Measurements from ENCODE around the gene FMNL1. TPM values are rescaled to one million over a fixed set of nuclear protein-coding genes. Genes with fewer than 3 reads are reported as not detected.

The FMNL1 gene
- total and polyA plus RNA-seq, 12 donors, result 5.3 to 28.7 (median 9.8) TPM

DNA sequence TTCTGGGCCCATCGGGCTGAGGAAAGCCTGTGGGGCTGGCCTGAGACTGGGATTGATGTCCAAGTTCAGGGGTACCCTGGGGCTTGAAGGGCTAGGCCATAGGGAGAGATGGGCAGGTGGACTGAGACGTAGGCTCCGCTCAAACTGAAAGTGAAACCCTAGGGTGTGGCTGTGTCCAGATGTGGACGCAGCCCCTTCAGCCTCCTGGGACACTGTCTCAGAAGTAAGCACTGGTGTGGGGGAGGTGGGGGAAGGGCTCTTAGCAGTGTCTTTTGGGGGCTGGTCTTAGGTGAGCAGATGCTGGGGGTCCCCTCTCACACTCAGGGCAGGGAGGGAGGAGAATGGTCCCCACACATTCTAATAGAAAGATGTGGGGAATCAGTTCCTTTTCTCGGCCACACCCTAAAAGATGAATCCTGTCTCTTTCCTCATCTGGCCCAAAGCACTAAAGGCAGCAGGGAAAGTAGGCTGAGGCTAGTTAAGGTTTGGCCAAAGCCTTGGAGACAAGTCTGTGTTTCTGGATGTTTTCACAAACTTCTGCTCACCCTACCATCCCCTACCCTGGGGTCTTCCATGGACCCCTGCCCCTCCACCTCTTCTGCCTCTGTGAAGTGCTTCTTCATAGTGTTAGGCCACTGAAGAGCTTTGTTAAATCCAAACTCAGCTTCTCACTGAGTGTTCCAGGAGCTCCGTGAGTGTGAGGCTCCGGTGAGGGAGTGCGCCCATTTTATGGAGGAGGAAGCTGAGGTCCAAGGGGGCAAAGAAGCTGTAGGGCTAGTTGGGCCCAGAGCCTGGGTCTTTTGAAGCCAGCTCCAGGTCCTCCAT, 5.6 kb downstream of the FMNL1 start:
- peak in 1 of 8 donors; percentile 27 for ATAC-seq
- peaks cover 28 to 97% (median 80%) of the 10 kb centered on the region in 9 donors for H3K4me1 ChIP-seq
- peaks cover 0 to 7% (median 0%) of the 10 kb centered on the region in 9 donors for H3K36me3 ChIP-seq
- TF ChIP-seq, protein P1, sequence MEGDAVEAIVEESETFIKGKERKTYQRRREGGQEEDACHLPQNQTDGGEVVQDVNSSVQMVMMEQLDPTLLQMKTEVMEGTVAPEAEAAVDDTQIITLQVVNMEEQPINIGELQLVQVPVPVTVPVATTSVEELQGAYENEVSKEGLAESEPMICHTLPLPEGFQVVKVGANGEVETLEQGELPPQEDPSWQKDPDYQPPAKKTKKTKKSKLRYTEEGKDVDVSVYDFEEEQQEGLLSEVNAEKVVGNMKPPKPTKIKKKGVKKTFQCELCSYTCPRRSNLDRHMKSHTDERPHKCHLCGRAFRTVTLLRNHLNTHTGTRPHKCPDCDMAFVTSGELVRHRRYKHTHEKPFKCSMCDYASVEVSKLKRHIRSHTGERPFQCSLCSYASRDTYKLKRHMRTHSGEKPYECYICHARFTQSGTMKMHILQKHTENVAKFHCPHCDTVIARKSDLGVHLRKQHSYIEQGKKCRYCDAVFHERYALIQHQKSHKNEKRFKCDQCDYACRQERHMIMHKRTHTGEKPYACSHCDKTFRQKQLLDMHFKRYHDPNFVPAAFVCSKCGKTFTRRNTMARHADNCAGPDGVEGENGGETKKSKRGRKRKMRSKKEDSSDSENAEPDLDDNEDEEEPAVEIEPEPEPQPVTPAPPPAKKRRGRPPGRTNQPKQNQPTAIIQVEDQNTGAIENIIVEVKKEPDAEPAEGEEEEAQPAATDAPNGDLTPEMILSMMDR (IDR thresholded peaks at IDR 0.05), result no peak
- intact Hi-C loops (cut with DNase I), result loop anchor here in 3 of 10 donors (10.0 kb wide), 2 partner anchors 47 to 87 kb away; partner anchors contain the start of gene MAP3K14 (in 1 of the 3)
- DNase-seq, result no peak
- no peaks in the 10 kb centered on the region for H3K9me3 ChIP-seq
- peak overlapping the region in 5 of 10 donors; percentile 10 to 70 (median 27) for H3K4me3 ChIP-seq
- WGBS, 2 donors, result 67 to 72% methylated on average over 8 of the region's 8 CpGs
- H3K27me3 ChIP-seq, result no peaks in the 10 kb centered on the region
- peak overlapping the region in 9 of 10 donors; percentile 68 to 91 (median 80) for H3K27ac ChIP-seq

DNA sequence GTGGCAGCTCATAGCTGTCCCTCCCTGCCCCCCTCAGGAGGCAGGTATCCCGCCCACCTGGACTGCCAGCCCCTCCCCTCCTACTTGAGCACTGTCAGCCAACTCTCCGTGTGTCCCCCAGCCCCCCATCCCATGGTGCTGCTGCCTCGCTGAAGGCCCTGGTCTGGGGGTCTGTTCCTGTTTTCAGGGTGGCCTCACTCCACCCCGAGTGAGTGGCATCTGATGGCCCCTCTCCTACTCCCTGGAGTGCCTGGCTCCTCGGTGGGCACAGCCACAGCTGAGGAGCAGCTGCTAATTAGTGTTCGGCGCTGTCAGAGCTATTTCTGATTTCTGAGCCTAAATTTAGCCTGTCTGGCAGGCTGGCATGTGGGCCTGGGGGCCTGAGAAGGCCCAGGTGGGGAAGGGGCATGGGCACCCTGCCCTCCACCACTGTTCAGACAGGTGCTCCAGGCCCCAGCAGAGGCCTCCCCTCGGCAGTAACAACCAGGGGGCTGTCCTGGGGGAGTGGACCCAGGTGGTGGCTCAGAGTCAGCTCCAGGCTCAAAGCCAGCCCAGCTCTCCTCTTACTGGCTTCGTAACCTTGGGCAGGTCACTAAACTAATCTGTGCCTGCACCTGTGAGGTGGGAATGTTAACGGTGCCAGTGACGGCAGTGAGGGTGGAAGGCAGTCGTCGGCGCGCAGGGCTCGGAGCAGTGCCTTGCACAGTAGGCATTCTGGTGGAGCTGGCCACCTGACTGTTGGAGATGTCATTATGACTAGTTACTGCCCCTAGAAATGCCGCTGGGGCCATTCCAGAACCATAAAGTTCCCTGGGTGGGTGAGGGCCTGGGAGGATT, 6.5 kb downstream of the FMNL1 start:
- H3K36me3 ChIP-seq, result peaks cover 0 to 15% (median 0%) of the 10 kb centered on the region in 9 donors
- ATAC-seq, result peak in 2 of 8 donors; percentile 3 to 38
- 44 to 62% methylated on average over 17 of the region's 17 CpGs for WGBS, 2 donors
- H3K4me3 ChIP-seq, result peak overlapping the region in 3 of 10 donors; percentile 5 to 70 (median 6)
- peak overlapping the region; percentile 22 to 91 (median 80) for H3K27ac ChIP-seq
- no peaks in the 10 kb centered on the region for H3K9me3 ChIP-seq
- peaks cover 28 to 91% (median 72%) of the 10 kb centered on the region in 9 donors for H3K4me1 ChIP-seq
- TF ChIP-seq, protein P1 (IDR thresholded peaks at IDR 0.05), result no peak
- intact Hi-C loops (cut with DNase I), result loop anchor here in 3 of 10 donors (10.0 kb wide), 2 partner anchors 47 to 87 kb away; partner anchors contain the start of gene MAP3K14 (in 1 of the 3)
- no peak for DNase-seq
- no peaks in the 10 kb centered on the region for H3K27me3 ChIP-seq

DNA sequence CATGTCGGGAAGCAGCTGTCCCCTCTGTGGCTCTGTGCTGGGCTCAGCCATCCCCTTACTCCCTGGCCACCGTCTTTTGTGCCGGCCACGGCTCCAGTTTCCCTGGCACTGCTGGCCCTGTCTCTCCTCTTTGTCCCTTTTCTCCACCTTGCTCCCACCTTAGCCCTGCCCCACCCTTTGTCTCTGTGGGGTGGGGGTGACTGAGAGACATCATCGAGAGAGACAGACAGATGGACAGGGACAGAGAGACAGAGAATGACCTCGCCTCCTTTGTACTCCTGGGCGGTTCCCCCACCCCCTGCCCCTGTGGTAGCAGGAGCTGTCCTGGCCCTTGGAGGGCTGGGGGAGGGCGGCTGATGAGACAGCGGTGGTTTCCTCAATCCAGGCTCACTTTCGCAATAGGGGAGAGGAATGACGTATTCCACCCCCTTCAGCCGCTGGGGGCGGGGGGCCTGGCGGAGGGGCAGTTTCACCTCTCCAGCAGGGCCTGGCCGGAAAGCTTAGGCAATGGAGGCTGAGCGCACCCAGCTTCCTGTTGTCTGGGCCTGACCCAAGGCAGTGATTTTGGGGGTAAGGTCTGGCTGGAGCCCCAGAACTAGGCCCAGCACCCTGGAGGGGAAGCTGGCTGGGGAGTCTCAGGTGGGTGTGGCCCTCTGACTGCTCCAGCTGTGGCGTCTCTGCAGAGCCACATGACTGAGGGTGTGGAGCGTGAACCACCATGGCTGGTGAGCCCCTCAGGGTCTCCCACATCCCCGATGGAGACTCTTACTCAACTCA, 7.3 kb downstream of the FMNL1 start:
- H3K9me3 ChIP-seq, result no peaks in the 10 kb centered on the region
- intact Hi-C loops (cut with DNase I), result loop anchor here in 3 of 10 donors (10.0 kb wide), 2 partner anchors 46 to 86 kb away; partner anchors contain the start of gene MAP3K14 (in 1 of the 3)
- H3K27ac ChIP-seq, result peak overlapping the region; percentile 22 to 91 (median 80)
- H3K27me3 ChIP-seq, result no peaks in the 10 kb centered on the region
- H3K4me1 ChIP-seq, result peaks cover 28 to 84% (median 69%) of the 10 kb centered on the region in 9 donors
- peak; percentile 61 to 78 (median 74) for ATAC-seq
- DNase-seq, result peak; percentile 85 to 87
- 68 to 69% methylated on average over 18 to 19 of the region's 19 CpGs for WGBS, 2 donors
- H3K36me3 ChIP-seq, result peaks cover 0 to 23% (median 0%) of the 10 kb centered on the region in 9 donors
- peak overlapping the region in 4 of 10 donors; percentile 5 to 70 (median 6) for H3K4me3 ChIP-seq
- TF ChIP-seq, protein P1 (IDR thresholded peaks at IDR 0.05), result no peak
